ENCODE measurements around the gene NR2C2.
"Not testable (repeated sequence)": the region's sequence is repeated elsewhere in the genome, so short reads cannot be mapped to it uniquely, and the experiment has no call there.

The NR2C2 gene

DNA sequence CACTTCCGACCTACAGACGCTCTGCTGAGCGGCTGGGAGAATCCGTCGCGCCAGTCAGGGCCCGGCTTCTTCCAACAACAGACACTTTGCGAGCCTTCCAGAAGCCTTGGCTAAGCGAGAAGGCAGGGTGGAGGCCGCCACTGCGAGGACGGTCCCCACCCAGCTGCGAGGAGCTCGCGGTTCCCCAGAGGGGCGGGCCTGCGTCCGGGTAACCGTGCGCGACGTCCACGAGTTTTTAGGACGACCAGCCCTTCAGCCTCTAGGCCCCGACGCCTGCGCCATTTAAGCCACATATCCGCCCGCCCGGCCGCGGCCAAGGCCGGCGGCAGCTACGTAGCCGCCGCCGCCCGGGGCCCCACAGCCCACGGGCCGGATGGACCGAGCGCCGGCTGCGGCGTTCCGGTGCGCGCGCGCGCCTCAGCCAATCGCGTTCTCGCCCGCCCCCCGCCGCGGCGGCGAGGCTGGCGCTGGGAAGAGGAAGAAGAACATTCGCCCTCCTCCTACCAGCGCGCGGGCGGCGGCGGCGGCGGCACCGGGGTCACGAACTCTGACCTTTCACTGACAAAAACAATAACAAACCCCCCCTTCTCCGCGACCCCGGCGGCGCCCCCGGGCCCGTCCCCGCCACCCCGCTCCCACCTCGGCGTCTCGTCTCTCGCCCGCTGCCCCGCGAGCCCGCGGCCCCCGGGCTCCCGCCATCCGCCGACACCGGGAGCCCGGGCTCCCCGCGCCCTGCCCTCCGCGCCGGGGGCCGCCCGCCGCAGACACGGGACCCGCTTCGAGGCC, at the start of gene NR2C2:
NR2C2 (plus strand) TSS at position 484 of the 786 bp plus-strand sequence. CDS start 56,332 bp downstream, outside the sequence.
- peak; percentile 73 to 84 (median 80) for DNase-seq

DNA sequence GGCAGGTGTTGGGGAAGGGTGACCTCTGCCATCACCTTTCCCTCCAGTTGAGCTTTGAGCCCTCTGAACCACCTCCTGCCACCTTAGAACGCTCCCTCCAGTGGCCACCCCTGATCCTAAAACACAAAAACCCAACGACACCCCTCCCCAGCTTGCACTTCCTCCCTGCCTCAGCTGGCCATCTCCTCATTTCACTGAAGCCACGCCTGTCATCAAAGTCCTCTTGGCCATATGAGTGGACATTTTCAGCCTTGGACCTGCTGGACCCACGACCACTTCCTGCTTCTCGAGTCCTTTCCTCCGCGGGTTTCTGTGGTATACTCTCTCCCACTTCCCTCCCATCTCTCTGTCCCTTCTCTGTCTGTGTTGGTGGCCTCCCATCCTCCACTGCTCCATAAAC, 48.5 kb upstream of the NR2C2 start:
- no peak for DNase-seq

DNA sequence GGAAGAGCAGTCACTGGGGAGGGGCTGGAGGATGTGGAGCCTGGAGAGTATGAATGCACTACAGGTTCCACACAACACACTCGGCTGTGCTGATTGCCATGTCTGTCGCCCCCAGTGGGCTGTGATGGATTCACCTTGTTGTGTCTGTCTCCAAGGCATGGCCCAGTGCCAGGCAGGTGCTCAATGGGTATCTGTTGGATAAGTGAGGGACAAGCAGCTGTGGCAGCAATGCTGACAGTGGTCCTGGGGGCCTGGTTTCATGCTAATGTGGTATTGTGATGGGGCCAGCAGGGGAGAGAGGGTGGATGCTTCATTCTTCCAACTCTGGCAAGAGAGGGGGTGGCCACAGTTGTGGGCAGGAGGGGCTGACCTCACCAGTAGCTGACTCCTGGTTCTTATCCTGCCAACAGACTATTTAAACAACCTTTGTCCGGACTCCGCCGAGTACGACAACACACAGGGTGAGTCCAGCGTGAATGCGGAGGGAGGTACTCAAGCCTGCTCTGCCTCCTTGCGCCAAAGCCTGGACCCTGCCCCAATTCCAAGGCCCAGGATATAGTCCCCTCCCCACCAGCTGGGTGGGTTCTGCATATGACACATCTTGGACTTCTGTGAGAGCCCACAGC, 47.3 kb upstream of the NR2C2 start:
- DNase-seq: no peak

DNA sequence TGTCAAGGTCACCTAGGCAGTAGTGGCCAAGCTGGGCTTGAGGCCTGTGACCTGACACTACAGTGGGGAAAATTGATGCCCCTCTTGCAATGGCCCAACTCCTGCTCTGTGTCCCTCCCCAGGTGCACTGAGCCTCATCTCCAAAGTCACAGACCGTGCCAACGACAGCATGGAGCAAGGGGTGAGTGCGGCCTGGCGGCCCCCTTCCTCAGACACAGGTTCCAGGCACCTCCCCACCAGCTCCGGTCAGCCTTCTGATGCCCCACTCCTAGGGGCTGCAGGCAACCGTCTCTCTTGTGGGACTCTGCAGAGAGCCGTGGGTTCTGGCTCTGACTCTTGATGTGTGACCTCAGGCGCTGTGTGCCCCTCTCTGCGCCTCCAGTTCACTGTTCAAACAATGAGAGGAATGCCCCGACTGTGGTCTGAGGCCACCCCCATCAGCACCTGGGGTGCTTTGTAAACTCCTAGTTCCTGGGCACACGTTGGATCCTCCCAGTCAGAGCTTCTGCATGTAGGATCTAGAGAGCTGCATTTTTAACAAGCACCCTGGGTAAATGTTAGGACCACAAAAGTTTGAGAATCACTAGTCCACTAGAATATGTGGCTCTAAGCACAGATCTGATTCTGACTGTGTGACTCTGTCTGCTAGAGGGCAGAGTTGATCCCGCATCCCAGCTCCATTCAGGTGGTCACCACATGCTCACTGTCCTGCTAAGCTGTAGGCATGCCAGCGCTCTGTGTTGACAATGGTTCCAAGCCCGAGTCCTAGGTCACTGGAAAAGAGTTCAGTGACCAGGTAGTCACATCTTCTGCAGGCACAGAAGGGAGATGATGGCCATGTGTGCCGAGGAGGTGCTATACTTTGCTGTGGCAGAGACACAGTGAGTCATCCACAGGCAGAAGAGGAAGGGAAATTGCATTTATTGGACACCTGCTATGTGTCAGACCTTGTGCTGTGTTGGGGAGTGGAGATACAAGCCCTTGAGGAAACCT, 46.2 kb upstream of the NR2C2 start:
- DNase-seq: no peak

DNA sequence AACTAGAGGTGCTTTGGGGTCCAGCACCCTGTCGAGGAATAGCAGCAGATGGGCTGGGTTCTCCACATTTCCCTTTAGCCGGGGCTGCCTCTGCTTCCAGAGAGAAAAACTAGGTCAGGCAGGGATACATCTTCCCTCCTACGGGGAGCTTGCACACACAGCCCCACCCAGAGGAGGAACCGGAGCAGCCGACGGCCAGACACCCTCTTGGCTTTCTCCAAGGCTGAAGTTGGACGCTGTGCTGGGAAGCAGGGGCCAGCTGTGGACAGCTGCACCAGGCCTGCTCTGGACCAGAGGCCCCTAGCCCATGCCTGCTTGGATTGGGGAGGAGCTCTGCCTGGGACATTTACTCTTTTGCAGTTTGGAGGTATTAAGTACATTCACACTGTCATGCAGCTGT, 44.7 kb upstream of the NR2C2 start:
- no peak for DNase-seq

DNA sequence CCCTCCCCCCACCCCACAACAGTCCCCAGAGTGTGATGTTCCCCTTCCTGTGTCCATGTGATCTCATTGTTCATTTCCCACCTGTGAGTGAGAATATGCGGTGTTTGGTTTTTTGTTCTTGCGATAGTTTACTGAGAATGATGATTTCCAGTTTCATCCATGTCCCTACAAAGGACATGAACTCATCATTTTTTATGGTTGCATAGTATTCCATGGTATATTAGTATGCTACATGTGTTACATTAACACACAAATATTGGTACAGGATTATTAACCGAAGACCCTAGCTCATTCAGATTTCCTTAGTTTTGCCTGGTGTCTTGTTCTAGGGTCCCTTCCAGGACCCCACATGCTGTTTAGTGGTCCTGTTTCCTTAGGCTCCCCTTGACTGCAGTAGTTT, 43.9 kb upstream of the NR2C2 start:
- DNase-seq: not testable (repeated sequence)

DNA sequence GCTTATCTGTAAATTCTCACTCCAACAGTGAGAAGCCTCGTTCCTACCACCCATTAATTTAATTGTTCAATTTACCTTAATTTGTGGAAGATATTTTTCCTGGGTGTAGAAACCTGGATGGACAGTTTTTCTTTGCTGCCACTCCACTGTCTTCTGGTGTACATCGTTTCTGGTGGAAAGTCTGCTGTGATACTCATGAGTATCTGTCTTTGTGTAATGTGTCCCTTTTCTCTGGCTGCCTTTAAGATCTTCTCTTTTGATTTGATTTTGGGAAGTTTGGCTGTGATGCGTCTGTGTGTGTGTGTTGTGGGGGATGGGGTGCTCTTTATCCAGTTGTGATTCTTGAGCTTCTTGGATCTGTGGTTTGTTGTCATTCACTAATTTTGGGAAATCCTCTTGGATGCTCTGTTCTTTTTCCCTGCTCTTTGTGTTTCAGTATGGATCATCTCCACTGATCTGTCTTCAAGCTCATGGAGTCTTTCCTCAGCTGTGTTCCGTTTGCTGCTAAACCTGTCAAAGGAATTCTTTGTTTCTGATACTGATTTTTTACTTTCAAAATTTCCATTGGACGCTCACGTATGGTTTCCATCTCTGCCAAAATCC, 42.2 kb upstream of the NR2C2 start:
- DNase-seq: no peak

DNA sequence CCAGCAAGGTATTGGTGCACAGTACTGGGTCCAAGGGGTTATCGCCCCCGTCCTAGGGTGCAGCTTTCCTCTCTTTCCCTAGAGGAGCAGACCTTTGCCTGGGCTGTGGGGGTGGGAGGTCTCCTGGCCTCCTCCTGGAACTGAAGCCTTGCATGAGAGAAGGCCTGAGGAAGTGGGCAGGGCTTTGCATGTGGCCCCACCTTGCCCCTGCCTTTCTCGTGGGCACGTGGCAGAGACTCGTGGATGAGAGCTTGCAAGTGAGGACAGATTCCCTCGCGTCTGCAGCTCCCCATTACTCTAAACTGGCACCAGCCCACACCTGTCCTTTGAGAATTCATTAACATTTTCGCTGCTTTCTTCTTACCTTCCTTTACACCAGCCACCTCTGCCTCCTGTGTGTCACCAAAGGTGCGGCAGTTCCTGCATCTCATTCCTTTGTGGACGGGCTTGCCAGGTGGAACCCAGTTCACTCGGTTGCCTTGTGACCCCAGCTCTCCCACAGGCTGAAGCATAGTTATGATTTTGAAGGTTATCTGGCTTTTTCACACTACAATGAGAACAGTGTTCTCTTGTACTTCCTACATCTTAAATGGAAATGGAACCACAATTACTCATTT, 40.9 kb upstream of the NR2C2 start:
- DNase-seq: no peak

DNA sequence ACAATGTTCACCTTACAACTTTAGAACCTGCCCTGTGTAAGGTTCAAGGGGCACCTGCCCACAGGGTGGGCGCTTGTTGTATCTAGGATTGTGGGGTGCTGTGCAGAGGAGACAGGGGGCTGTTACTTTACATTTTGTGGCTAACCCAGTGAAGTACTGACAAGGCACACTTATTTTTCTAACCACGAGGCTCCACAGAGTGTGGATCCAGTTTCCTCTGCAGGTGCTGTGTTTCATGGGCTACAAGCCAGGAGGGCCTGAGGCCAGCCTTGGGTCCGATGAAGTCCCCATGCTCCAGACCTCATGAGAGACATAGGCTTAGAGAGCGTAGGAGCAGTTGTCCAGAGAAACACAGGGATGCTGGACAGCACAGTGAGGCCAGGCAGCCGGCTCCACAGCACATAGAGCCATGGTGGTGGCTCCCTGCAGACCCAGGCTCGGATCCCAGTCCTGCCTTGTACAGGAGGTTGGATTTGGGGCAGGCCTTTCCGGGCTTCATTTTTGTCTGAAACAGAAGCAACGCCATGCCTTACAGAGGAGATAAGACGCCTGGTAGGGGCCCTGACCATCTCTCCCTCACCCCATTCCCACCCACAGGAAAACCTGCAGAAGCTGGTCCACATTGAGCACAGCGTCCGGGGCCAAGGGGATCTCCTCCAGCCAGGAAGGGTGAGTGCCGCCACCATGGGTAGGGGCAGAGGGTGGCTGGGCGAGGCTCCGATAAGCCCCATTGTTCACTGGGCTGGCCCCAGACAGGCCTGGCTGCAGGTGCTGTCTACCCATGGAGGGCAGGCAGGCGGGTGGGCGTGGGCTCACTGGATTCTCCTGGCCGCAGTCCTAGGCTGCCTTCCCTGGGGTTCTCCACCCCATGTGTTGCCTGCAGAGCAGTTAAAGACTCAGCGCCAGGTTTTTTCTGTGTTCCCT, 40.1 kb upstream of the NR2C2 start:
- no peak for DNase-seq

DNA sequence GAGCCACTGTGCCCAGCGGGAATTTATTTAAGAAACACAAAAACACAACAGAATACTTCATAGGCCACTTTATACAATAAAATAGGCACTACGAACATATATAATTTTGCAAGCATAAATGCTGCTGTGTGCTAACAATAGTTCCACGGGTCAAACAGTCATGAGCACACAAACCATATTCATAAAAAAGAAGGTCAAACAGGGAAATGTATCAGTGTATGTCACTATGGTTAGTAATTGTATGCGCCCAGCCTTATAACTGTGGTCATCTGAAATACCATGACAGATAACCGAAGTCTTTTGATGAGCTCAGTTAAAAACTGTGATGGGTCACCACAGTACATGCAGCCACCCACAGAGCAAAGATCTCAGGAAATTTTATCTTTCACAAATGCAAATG, 38.1 kb upstream of the NR2C2 start:
- no peak for DNase-seq

DNA sequence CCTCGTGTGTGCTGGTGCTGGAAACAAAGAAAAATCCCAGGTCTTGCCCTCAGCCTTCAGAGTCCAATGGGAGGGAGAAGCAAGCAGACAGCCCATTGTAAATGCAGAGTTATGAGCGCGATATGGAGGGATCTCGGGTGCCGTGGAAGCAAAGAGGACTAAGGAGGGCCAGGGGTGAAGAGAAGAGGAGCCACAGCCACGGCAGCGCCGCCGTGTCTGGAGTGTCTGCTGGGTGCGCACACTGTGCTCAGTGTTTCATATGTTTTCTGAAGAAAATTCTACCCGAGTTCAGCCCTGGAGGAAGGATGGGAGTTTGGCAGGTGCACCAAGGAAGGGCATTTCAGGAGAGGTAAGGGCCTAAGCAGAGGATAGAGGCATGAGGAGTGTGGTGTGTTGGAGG, 35.7 kb upstream of the NR2C2 start:
- DNase-seq: no peak

DNA sequence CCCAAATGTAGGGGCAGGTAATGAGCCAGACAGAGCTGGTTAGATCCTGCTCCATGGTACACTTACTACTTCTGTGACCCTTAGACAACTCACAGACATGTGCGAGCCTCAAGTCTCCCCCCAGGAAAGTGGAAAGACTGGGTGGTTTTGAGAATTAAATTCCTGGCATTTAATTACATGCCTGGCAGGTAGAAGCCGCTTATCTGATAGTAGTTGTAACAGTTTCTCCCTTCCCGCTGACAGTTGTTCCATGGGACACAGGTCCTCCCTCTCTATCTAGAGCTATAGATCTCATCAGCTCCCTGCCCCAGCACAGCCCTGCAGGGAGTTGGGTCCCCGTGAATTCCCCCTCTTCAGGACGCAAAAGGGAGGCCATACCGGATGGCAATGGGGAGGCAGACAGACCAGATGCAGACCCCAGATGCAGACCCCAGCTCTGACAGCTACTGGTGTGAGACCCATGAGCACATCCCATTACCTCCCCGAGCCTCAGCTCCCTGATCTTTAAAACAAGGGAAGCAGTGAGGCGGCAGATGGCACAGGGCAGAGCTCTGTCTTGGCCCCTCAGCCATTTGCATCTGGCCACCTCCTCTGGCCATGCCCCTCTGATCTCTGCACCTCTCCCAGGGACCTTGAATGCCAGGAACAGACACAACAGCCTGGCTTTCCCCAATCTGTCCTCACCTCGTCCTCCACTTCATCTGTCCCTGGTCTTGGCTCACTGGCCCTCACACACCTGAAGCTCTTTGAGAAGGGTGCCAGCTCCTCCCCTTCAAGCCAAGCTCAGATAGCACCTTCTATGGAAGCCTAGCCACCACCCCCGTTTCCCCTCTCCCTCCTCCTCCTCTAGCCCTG, 34.1 kb upstream of the NR2C2 start:
- DNase-seq: no peak

DNA sequence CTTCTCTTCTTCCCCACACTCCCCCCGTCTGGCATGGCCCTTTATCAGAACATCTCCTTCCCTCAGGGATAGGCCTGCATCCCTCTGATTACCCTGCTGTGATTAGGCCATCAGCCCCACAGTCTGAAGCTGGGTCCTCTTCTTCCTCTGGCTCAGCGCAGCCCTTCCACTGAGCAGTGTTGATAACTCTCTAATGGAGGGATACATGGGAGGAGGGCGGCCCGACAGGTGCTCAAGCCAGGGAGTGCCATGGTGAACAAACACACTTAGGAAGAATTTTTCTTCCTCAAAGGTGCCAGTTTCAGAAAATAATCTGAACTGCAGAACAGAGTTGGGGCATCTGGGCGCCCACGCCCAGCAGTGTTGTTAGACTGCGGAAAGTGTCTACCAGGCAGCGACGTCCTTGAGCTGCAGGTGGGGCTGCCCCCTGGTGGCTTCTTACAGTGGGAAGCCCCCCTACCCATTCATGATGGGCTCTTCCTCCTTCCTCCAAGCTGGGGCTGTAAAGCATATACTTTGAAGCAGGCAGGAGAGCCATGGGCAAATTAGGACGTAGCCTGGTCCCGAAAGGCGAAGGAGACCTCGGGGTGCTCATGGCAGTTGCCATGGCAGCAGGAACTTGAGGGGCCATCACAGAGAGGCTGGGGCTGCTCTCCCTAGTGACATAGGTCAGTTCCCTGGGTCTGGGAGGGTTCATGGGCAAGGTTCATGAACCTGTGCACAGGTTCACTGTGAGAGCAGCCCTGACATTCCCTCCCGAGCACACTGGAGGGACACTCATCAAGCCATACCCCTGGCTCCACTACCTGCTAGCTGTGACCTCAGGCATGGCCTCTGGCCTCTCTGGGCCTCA, 33.2 kb upstream of the NR2C2 start:
- no peak for DNase-seq

DNA sequence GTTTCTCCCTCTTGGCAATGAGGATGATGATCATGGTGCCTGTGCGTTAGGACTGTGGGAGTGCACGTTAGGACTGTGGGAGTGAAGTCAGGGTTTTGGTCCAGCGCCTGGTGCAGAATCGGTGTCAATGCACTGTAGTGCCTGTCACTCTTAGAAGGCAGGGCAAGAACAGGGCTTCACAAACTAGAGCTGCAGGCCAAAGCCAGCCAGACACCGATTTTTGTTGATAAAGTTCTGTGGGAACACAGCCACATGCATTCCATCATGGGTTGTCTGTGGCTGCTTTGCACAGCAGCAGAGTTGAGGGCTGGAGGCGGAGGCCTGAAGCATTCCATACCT, 32.6 kb upstream of the NR2C2 start:
- no peak for DNase-seq

DNA sequence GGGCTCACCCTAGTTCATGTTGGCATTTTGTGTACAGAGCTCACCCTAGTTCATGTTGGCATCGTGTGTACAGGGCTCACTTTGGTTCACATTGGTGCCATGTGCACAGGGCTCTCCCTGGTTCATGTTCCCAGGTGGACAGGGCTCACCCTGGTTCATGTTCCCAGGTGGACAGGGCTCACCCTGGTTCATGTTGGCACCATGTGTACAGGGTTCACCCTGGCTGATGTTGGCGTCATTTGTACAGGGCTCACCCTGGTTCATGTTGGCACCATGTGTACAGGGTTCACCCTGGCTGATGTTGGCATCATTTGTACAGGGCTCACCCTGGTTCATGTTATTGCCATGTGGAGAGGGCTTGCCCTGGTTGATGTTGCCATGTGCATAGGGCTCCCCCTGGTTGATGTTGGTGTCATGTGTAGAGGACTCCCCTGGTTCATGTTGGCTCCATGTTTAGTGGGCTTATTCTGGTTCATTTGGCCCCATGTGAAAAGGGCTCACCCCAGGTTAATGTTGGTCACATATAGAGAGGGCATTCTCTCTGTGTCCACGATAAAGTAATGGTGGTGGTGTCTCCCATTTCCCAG, 31.7 kb upstream of the NR2C2 start:
- DNase-seq: no peak

DNA sequence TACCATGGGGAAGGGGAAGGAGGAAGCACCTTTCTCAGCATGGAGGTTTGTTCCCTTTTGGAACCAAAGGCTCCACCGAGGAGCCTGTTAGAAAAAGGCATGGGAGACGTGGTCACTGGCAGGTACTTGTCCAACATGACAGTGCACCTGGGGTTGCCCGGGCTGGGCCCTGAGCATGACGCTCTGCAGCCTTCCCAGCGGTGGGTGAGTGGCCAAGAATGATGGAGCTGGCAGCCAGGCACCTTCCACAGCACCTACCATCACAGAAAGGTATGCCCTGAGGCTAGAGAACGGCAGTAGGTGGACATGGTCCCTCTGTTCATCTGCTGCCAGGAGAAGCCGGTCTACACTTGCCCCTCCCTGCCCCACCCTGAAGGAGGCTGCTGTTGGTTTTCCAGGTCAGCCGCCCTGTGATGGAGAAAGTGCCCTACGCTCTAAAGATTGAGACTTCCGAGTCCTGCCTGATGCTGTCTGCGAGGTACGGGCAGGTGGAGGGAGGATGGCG, 29.0 kb upstream of the NR2C2 start:
- DNase-seq: no peak

DNA sequence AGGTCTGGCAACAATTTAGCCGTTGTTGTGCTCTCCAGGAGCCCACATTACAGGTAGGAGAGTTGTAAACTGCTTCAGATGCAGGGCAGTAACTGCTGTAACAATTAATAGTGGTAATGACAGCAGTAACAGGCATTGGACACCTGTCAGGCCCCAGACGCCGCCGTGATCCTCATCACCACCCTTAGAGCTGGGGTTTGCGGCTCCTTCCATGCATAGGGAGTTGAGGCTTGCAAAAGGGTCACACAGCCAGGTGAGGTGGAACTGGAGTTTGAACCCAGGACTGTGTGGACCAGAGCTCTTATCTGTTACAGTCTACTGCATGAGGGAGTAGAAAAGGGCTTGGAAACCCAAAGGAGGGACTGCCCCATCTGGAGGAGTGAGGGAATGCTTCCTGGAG, 26.8 kb upstream of the NR2C2 start:
- no peak for DNase-seq

DNA sequence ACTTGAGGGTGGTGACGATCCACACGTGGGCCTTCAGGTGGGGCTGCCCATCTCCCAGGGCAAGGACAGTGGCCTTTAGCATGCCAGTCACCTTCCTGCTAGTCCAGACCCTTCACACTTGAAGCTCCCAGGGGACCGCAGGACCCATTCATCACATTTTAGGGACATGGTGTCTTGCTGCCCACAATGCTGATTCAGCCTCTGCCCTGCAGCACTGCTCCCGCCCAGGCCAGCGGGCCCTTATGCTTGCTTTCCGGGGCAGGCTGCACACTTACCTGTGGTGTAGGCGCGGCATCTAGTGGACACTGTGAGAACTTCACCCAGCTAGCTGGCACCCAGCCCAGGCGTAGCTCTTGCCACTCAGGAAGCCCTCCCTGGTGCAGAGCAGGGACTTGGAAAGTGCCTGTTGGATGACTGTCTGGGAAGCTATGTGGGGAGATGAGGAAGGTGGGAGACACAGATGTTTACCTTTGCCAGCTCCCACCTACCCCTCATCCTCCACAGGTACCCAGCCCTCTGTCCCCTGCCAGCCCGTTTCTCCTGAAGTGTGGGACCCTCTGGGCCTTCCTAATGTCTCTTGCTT, 26.3 kb upstream of the NR2C2 start:
- DNase-seq: peak; percentile 54 to 69 (median 60)
